ENCODE data around the gene RARB. TPM values are rescaled to one million over a fixed set of nuclear protein-coding genes. Genes with fewer than 3 reads are reported as not detected.

The RARB gene
- polyA plus RNA-seq, 1 experiment, result 7.8 TPM

GRCh38 chr3:25426408-25426807 is 1.7 kb upstream of the RARB start:
- H3K4me3 ChIP-seq (ENCODE audit: low read depth, low read length), result no peak overlapping the region
- TF ChIP-seq, protein P1, sequence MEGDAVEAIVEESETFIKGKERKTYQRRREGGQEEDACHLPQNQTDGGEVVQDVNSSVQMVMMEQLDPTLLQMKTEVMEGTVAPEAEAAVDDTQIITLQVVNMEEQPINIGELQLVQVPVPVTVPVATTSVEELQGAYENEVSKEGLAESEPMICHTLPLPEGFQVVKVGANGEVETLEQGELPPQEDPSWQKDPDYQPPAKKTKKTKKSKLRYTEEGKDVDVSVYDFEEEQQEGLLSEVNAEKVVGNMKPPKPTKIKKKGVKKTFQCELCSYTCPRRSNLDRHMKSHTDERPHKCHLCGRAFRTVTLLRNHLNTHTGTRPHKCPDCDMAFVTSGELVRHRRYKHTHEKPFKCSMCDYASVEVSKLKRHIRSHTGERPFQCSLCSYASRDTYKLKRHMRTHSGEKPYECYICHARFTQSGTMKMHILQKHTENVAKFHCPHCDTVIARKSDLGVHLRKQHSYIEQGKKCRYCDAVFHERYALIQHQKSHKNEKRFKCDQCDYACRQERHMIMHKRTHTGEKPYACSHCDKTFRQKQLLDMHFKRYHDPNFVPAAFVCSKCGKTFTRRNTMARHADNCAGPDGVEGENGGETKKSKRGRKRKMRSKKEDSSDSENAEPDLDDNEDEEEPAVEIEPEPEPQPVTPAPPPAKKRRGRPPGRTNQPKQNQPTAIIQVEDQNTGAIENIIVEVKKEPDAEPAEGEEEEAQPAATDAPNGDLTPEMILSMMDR (IDR thresholded peaks at IDR 0.05; ENCODE audit: insufficient read depth, low read depth, low read length), result no peak
- no peaks in the 10 kb centered on the region for H3K27me3 ChIP-seq (ENCODE audit: control insufficient read depth, insufficient read depth, low read length)
- ChIA-PET POLR2A (no interaction called here), CTCF (interaction anchor here (0.6 to 1.4 kb wide), 3 partner anchors 83 to 271 kb away, joined by 3 to 4 read pairs (median 4); no protein-coding TSS in a partner anchor)
- no peaks in the 10 kb centered on the region for H3K36me3 ChIP-seq (ENCODE audit: control insufficient read depth, insufficient read depth, low read length)
- DNase-seq (ENCODE audit: low read depth), result no peak

DNA sequence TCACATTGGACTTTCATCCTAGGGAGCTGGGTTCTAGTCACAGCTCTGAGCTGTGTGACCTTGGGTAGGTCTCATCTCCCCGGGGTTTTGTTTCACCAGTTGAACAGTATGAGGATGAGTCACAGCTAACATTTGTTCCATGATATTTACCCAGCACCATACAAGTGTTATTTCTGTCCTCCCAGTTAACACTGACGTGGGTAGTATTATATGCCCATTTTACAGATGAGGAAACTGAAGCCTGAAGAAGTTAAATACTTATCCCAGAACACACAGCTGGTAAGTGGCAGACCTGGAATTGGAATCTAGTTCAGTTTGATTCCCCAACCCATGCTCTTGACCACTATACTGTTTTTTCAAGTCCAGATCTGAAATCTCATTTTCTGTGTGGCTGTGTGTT is 908 bp upstream of the RARB start:
- H3K36me3 ChIP-seq (ENCODE audit: control insufficient read depth, insufficient read depth, low read length), result no peaks in the 10 kb centered on the region
- DNase-seq (ENCODE audit: low read depth), result no peak
- H3K27me3 ChIP-seq (ENCODE audit: control insufficient read depth, insufficient read depth, low read length), result no peaks in the 10 kb centered on the region
- no peak overlapping the region; the same call in 1 of the 2 replicates for H3K4me3 ChIP-seq (ENCODE audit: low read depth, low read length)
- CTCF ChIA-PET, result interaction anchor here (0.8 to 1.4 kb wide), 4 partner anchors 9 to 390 kb away, joined by 3 to 4 read pairs (median 3); no protein-coding TSS in a partner anchor
- TF ChIP-seq, protein P1 (IDR thresholded peaks at IDR 0.05; ENCODE audit: insufficient read depth, low read depth, low read length), result no peak
- POLR2A ChIA-PET, result no interaction called here

GRCh38 chr3:25427563-25427941 is 511 bp upstream of the RARB start:
- CTCF ChIA-PET, result interaction anchor here (0.7 to 1.4 kb wide), 4 partner anchors 8 to 391 kb away, joined by 3 to 4 read pairs (median 3); no protein-coding TSS in a partner anchor
- POLR2A ChIA-PET, result no interaction called here
- no peaks in the 10 kb centered on the region for H3K27me3 ChIP-seq (ENCODE audit: control insufficient read depth, insufficient read depth, low read length)
- peak overlapping the region; percentile 30 for H3K4me3 ChIP-seq (ENCODE audit: low read depth, low read length)
- H3K36me3 ChIP-seq (ENCODE audit: control insufficient read depth, insufficient read depth, low read length), result no peaks in the 10 kb centered on the region
- TF ChIP-seq, protein P1 (IDR thresholded peaks at IDR 0.05; ENCODE audit: insufficient read depth, low read depth, low read length), result no peak
- no peak for DNase-seq (ENCODE audit: low read depth)

DNA sequence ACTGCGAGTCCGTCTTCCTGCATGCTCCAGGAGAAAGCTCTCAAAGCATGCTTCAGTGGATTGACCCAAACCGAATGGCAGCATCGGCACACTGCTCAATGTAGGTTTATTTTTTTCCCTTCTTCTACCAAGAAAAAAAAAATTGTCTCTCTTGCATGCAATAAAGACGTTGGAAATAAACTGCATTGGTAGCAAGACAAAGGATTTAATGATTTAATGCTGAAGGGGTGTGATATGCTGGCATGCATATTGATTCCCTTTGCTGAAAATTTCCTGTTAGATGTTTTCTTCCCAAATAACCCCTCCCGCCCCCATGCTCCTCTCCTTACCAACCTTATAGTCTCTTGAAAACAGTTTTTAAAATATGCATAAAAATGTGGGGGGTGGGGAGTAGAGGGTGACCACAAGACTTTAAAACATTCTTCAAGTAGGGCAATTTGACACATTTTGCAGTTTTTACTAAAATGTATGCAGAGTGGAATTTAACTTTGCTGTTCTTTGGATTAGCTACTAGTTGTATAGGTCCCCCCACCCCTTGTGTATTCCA is 799 bp downstream of the RARB start:
- Histone ChIP-seq H3K27me3 (ENCODE audit: control insufficient read depth, insufficient read depth, low read length) (no peaks in the 10 kb centered on the region), H3K36me3 (ENCODE audit: control insufficient read depth, insufficient read depth, low read length) (no peaks in the 10 kb centered on the region), H3K4me3 (ENCODE audit: low read depth, low read length) (peak overlapping the region; percentile 48)
- TF ChIP-seq, protein P1 (IDR thresholded peaks at IDR 0.05; ENCODE audit: insufficient read depth, low read depth, low read length), result no peak
- ChIA-PET CTCF (no interaction called here), POLR2A (no interaction called here)
- no peak for DNase-seq (ENCODE audit: low read depth)

DNA sequence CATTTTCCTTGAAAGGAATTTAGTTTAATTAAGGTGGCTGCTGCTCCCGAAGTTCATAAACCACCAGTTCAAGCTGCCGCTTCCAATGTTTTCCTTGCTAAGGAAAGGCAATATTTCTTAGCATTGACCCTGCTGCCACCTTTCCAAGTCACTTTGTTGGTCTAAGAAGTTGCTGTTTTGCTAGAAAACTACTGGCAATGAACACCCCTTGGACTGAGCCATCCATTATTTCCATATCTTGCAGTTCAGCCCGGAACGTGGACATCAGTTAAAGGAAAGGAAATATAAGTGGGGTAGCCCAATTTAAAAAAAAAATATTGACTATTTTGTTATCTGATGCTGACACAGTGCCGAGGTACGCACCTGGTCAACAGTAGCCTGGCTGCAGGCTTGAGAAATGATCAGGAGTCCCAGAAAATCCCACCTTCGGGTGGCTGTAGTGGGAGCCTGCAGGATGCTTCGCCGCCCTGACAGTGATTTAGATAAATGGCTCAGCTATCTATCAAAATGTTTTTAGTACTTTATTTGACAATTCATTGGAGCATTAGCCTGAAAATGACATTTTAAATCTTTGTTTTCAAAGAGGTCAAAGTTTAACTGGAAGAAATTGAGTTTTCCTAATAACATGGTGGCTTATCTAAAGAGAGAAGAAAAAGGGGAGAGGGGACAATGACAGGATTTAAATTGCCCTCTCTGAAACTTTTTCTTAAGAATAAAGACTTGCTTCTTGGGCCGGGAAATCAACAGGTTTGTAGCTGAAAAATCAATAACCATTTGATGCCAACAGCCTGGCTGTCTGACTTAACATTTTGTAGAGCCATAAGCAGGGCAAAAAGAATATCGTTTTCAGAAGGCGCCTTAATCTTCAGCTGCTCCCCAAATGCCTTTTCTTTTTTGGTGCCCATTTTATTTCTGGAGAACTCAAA is 1.6 kb downstream of the RARB start:
- ChIA-PET CTCF (interaction anchor here (1.3 kb wide), 1 partner anchor 164 kb away, joined by 3 read pairs; no protein-coding TSS in a partner anchor), POLR2A (interaction anchor here (0.6 kb wide), 1 partner anchor 24 kb away, joined by 21 read pairs; no protein-coding TSS in a partner anchor)
- Histone ChIP-seq H3K4me3 (ENCODE audit: low read depth, low read length) (peak overlapping the region; percentile 48), H3K27me3 (ENCODE audit: control insufficient read depth, insufficient read depth, low read length) (no peaks in the 10 kb centered on the region), H3K36me3 (ENCODE audit: control insufficient read depth, insufficient read depth, low read length) (no peaks in the 10 kb centered on the region)
- TF ChIP-seq, protein P1 (IDR thresholded peaks at IDR 0.05; ENCODE audit: insufficient read depth, low read depth, low read length), result no peak
- no peak for DNase-seq (ENCODE audit: low read depth)
